Measurements from ENCODE around the gene CLDN25.

- TF ChIP-seq CTCF (IDR thresholded peaks at IDR 0.05; ENCODE audit: insufficient read depth, low read depth, low read length) (peak; percentile 30), EZH2 (IDR thresholded peaks at IDR 0.05; ENCODE audit: insufficient read depth, low read length) (no peak)
Observed at GRCh38 chr11:113806406-113806805, 26.8 kb downstream of the CLDN25 start.

Measured in astrocyte (in vitro differentiated cells and primary cell).